Measurements from ENCODE around the gene CDH4. TPM values are rescaled to one million over a fixed set of nuclear protein-coding genes. Genes with fewer than 3 reads are reported as not detected.

Gene CDH4
- polyA plus RNA-seq, 2 donors, result 0.02 to 0.05 TPM

- Histone ChIP-seq H3K36me3 (ENCODE audit: control insufficient read depth in 2 of 2, insufficient read depth in 2 of 2, low read length in 1 of 2) (peaks cover 0 to 2% of the 10 kb centered on the region in 2 donors), H3K4me1 (ENCODE audit: control insufficient read depth in 2 of 2, insufficient read depth in 2 of 2, low read length in 1 of 2) (no peaks in the 10 kb centered on the region), H3K27ac (ENCODE audit: low read depth in 2 of 2, low read length in 1 of 2) (no peak overlapping the region), H3K4me3 (ENCODE audit: low read depth in 1 of 2, low read length in 2 of 2) (no peak overlapping the region), H3K9me3 (ENCODE audit: control insufficient read depth in 2 of 2, insufficient read depth in 1 of 2, low read depth in 1 of 2, low read length in 1 of 2) (peaks cover 4 to 10% of the 10 kb centered on the region in 2 donors), H3K27me3 (ENCODE audit: control insufficient read depth in 1 of 2, insufficient read depth in 2 of 2, low read length in 2 of 2) (no peaks in the 10 kb centered on the region)
- 76 to 80% methylated on average over 21 of the region's 21 CpGs for WGBS, 2 donors
Observed at GRCh38 chr20:61925555-61926252, 673.6 kb downstream of the CDH4 start.

GRCh38 chr20:61926253-61926613, 674.2 kb downstream of the CDH4 start:
- Histone ChIP-seq H3K36me3 (ENCODE audit: control insufficient read depth in 2 of 2, insufficient read depth in 2 of 2, low read length in 1 of 2) (no peaks in the 10 kb centered on the region), H3K4me3 (ENCODE audit: low read depth in 1 of 2, low read length in 2 of 2) (no peak overlapping the region), H3K4me1 (ENCODE audit: control insufficient read depth in 2 of 2, insufficient read depth in 2 of 2, low read length in 1 of 2) (no peaks in the 10 kb centered on the region), H3K27ac (ENCODE audit: low read depth in 2 of 2, low read length in 1 of 2) (no peak overlapping the region), H3K9me3 (ENCODE audit: control insufficient read depth in 2 of 2, insufficient read depth in 1 of 2, low read depth in 1 of 2, low read length in 1 of 2) (peaks cover 0 to 10% of the 10 kb centered on the region in 2 donors), H3K27me3 (ENCODE audit: control insufficient read depth in 1 of 2, insufficient read depth in 2 of 2, low read length in 2 of 2) (no peaks in the 10 kb centered on the region)
- 85 to 87% methylated on average over 14 of the region's 14 CpGs for WGBS, 2 donors

- Histone ChIP-seq H3K4me1 (ENCODE audit: control insufficient read depth in 2 of 2, insufficient read depth in 2 of 2, low read length in 1 of 2) (no peaks in the 10 kb centered on the region), H3K4me3 (ENCODE audit: low read depth in 1 of 2, low read length in 2 of 2) (no peak overlapping the region), H3K27me3 (ENCODE audit: control insufficient read depth in 1 of 2, insufficient read depth in 2 of 2, low read length in 2 of 2) (no peaks in the 10 kb centered on the region), H3K27ac (ENCODE audit: low read depth in 2 of 2, low read length in 1 of 2) (no peak overlapping the region), H3K36me3 (ENCODE audit: control insufficient read depth in 2 of 2, insufficient read depth in 2 of 2, low read length in 1 of 2) (no peaks in the 10 kb centered on the region), H3K9me3 (ENCODE audit: control insufficient read depth in 2 of 2, insufficient read depth in 1 of 2, low read depth in 1 of 2, low read length in 1 of 2) (peaks cover 0 to 10% of the 10 kb centered on the region in 2 donors)
- WGBS, 2 donors, result 90% methylated on average over 23 of the region's 23 CpGs
Observed at GRCh38 chr20:61926796-61927192, 674.7 kb downstream of the CDH4 start.

GRCh38 chr20:61927193-61927825, 675.2 kb downstream of the CDH4 start:
- Histone ChIP-seq H3K9me3 (ENCODE audit: control insufficient read depth in 2 of 2, insufficient read depth in 1 of 2, low read depth in 1 of 2, low read length in 1 of 2) (peaks cover 0 to 10% of the 10 kb centered on the region in 2 donors), H3K27ac (ENCODE audit: low read depth in 2 of 2, low read length in 1 of 2) (no peak overlapping the region), H3K4me3 (ENCODE audit: low read depth in 1 of 2, low read length in 2 of 2) (no peak overlapping the region), H3K27me3 (ENCODE audit: control insufficient read depth in 1 of 2, insufficient read depth in 2 of 2, low read length in 2 of 2) (no peaks in the 10 kb centered on the region), H3K36me3 (ENCODE audit: control insufficient read depth in 2 of 2, insufficient read depth in 2 of 2, low read length in 1 of 2) (no peaks in the 10 kb centered on the region), H3K4me1 (ENCODE audit: control insufficient read depth in 2 of 2, insufficient read depth in 2 of 2, low read length in 1 of 2) (no peaks in the 10 kb centered on the region)
- WGBS, 2 donors, result 82% methylated on average over 21 of the region's 21 CpGs

DNA sequence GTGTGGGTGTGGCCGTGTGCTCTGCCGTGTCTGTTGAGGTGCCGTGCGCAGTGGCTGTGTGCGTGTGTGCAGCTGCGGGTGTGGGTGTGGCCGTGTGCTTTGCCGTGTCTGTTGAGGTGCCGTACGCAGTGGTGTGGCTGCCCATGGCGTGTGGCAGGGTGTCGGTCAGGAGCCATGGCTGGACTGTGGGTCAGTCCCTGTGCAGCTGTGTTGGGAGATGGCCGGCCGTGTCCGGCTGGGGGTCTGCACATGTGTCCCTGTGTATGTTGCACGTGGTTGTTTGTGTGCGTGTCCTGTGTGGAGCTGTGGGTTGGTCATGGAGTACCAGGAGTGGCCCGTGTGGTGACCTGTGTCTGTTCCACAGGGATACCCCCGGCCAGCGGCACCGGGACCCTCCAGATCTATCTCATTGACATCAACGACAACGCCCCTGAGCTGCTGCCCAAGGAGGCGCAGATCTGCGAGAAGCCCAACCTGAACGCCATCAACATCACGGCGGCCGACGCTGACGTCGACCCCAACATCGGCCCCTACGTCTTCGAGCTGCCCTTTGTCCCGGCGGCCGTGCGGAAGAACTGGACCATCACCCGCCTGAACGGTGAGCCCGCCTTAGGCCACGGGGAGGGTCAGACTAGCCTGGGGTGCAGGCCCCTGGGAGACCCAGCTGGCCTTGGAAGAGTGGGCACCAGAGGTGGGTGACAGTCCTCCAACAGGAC, 675.9 kb downstream of the CDH4 start:
- H3K27ac ChIP-seq (ENCODE audit: low read depth in 2 of 2, low read length in 1 of 2), result no peak overlapping the region
- no peak overlapping the region for H3K4me3 ChIP-seq (ENCODE audit: low read depth in 1 of 2, low read length in 2 of 2)
- no peaks in the 10 kb centered on the region for H3K4me1 ChIP-seq (ENCODE audit: control insufficient read depth in 2 of 2, insufficient read depth in 2 of 2, low read length in 1 of 2)
- WGBS, 2 donors, result 91 to 93% methylated on average over 43 of the region's 43 CpGs
- no peaks in the 10 kb centered on the region for H3K36me3 ChIP-seq (ENCODE audit: control insufficient read depth in 2 of 2, insufficient read depth in 2 of 2, low read length in 1 of 2)
- peaks cover 0 to 10% of the 10 kb centered on the region in 2 donors for H3K9me3 ChIP-seq (ENCODE audit: control insufficient read depth in 2 of 2, insufficient read depth in 1 of 2, low read depth in 1 of 2, low read length in 1 of 2)
- H3K27me3 ChIP-seq (ENCODE audit: control insufficient read depth in 1 of 2, insufficient read depth in 2 of 2, low read length in 2 of 2), result no peaks in the 10 kb centered on the region

GRCh38 chr20:61929561-61929960, 677.5 kb downstream of the CDH4 start:
- H3K4me3 ChIP-seq (ENCODE audit: low read depth in 1 of 2, low read length in 2 of 2), result no peak overlapping the region
- peaks cover 0 to 10% of the 10 kb centered on the region in 2 donors for H3K9me3 ChIP-seq (ENCODE audit: control insufficient read depth in 2 of 2, insufficient read depth in 1 of 2, low read depth in 1 of 2, low read length in 1 of 2)
- 94 to 95% methylated on average over 12 of the region's 12 CpGs for WGBS, 2 donors
- H3K36me3 ChIP-seq (ENCODE audit: control insufficient read depth in 2 of 2, insufficient read depth in 2 of 2, low read length in 1 of 2), result no peaks in the 10 kb centered on the region
- H3K27ac ChIP-seq (ENCODE audit: low read depth in 2 of 2, low read length in 1 of 2), result no peak overlapping the region
- H3K4me1 ChIP-seq (ENCODE audit: control insufficient read depth in 2 of 2, insufficient read depth in 2 of 2, low read length in 1 of 2), result no peaks in the 10 kb centered on the region
- H3K27me3 ChIP-seq (ENCODE audit: control insufficient read depth in 1 of 2, insufficient read depth in 2 of 2, low read length in 2 of 2), result no peaks in the 10 kb centered on the region

GRCh38 chr20:61929971-61930666, 678.1 kb downstream of the CDH4 start:
- H3K27me3 ChIP-seq (ENCODE audit: control insufficient read depth in 1 of 2, insufficient read depth in 2 of 2, low read length in 2 of 2), result no peaks in the 10 kb centered on the region
- H3K27ac ChIP-seq (ENCODE audit: low read depth in 2 of 2, low read length in 1 of 2), result no peak overlapping the region
- H3K36me3 ChIP-seq (ENCODE audit: control insufficient read depth in 2 of 2, insufficient read depth in 2 of 2, low read length in 1 of 2), result no peaks in the 10 kb centered on the region
- WGBS, 2 donors, result 86 to 87% methylated on average over 12 of the region's 12 CpGs
- peaks cover 0 to 10% of the 10 kb centered on the region in 2 donors for H3K9me3 ChIP-seq (ENCODE audit: control insufficient read depth in 2 of 2, insufficient read depth in 1 of 2, low read depth in 1 of 2, low read length in 1 of 2)
- H3K4me1 ChIP-seq (ENCODE audit: control insufficient read depth in 2 of 2, insufficient read depth in 2 of 2, low read length in 1 of 2), result no peaks in the 10 kb centered on the region
- no peak overlapping the region for H3K4me3 ChIP-seq (ENCODE audit: low read depth in 1 of 2, low read length in 2 of 2)

GRCh38 chr20:61930776-61931475, 678.9 kb downstream of the CDH4 start:
- Histone ChIP-seq H3K27me3 (ENCODE audit: control insufficient read depth in 1 of 2, insufficient read depth in 2 of 2, low read length in 2 of 2) (no peaks in the 10 kb centered on the region), H3K4me3 (ENCODE audit: low read depth in 1 of 2, low read length in 2 of 2) (no peak overlapping the region), H3K27ac (ENCODE audit: low read depth in 2 of 2, low read length in 1 of 2) (no peak overlapping the region), H3K4me1 (ENCODE audit: control insufficient read depth in 2 of 2, insufficient read depth in 2 of 2, low read length in 1 of 2) (no peaks in the 10 kb centered on the region), H3K9me3 (ENCODE audit: control insufficient read depth in 2 of 2, insufficient read depth in 1 of 2, low read depth in 1 of 2, low read length in 1 of 2) (peaks cover 0 to 9% of the 10 kb centered on the region in 2 donors), H3K36me3 (ENCODE audit: control insufficient read depth in 2 of 2, insufficient read depth in 2 of 2, low read length in 1 of 2) (no peaks in the 10 kb centered on the region)
- 79 to 81% methylated on average over 24 to 28 of the region's 28 CpGs for WGBS, 2 donors
